ENCODE measurements around the gene SPART.
A peak's percentile ranks its signal among the peaks of the same experiment; 100 is the strongest.
"Not testable (repeated sequence)": the region's sequence is repeated elsewhere in the genome, so short reads cannot be mapped to it uniquely, and the experiment has no call there.

Gene SPART

GRCh38 chr13:36310417-36311108 is 35.6 kb downstream of the SPART start:
- DNase-seq: no peak

- no peak for DNase-seq
Measured at GRCh38 chr13:36302289-36302688, 43.9 kb downstream of the SPART start.

GRCh38 chr13:36299469-36299868 is 46.7 kb downstream of the SPART start:
- not testable (repeated sequence) for DNase-seq

GRCh38 chr13:36298535-36299068 is 47.6 kb downstream of the SPART start:
- no peak for DNase-seq

GRCh38 chr13:36297366-36298338 is 48.5 kb downstream of the SPART start, which contains the start of gene CCDC169:
Gene CCDC169, minus strand, starts transcription at chr13:36297814. Its CDS starts 95 bp downstream, at chr13:36297719.
- peak; percentile 51 for DNase-seq

GRCh38 chr13:36294096-36294495 is 52.1 kb downstream of the SPART start:
- no peak for DNase-seq

GRCh38 chr13:36293497-36293896 is 52.7 kb downstream of the SPART start:
- no peak for DNase-seq

- no peak for DNase-seq
Measured at GRCh38 chr13:36288794-36289391, 57.3 kb downstream of the SPART start.

GRCh38 chr13:36286006-36286405 is 60.2 kb downstream of the SPART start:
- no peak for DNase-seq

- peak; percentile 34 for DNase-seq
Measured at GRCh38 chr13:36282821-36283432, 63.3 kb downstream of the SPART start.

GRCh38 chr13:36275190-36276002 is 70.8 kb downstream of the SPART start:
- peak; percentile 44 for DNase-seq

- DNase-seq: no peak
Measured at GRCh38 chr13:36273431-36273830, 72.8 kb downstream of the SPART start.

GRCh38 chr13:36261976-36262375 is 84.2 kb downstream of the SPART start:
- DNase-seq: no peak

GRCh38 chr13:36261011-36261410 is 85.2 kb downstream of the SPART start:
- no peak for DNase-seq

- no peak for DNase-seq
Measured at GRCh38 chr13:36259361-36260137, 86.6 kb downstream of the SPART start.

- DNase-seq: no peak
Measured at GRCh38 chr13:36258831-36259230, 87.4 kb downstream of the SPART start.

All from NCI-H345 (cell line).